ENCODE measurements around the gene CFAP97D2. TPM values are rescaled to one million over a fixed set of nuclear protein-coding genes. Genes with fewer than 3 reads are reported as not detected.

Gene CFAP97D2
- polyA plus RNA-seq, 1 donor from 2014 or later, result not detected

DNA sequence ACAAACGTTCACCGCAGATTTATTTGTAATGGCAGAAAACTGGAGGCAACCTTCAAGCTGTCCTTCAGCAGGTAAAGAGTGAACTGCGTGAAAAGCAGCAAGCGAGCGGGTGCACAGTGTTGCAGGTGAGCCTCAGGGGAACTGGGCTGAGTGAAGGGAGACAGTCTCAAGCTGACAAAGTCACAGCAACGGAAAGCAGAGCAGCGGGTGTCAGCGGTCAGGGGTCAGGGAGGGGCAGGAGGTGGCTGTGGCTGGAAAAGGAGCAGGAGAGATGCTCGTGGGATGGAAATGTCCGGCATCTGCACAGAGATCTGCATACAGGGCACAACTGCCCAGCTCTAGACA is 38.2 kb upstream of the CFAP97D2 start:
- Histone ChIP-seq H3F3A (ENCODE audit: insufficient read depth, low read length, poor library complexity, severe bottlenecking) (no peaks in the 10 kb centered on the region), H3K27ac (ENCODE audit: low read length) (no peak overlapping the region), H3K9me3 (ENCODE audit: low read length) (no peaks in the 10 kb centered on the region), H3K9ac (ENCODE audit: low read length) (no peak overlapping the region), H3K4me3 (ENCODE audit: low read length) (peak overlapping the region; percentile 10), H3K27me3 (ENCODE audit: insufficient read depth, low read depth, low read length) (no peaks in the 10 kb centered on the region), H4K20me1 (ENCODE audit: insufficient read depth) (no peaks in the 10 kb centered on the region), H3K79me2 (replicated peaks; ENCODE audit: insufficient read depth, low read length) (no peaks in the 10 kb centered on the region), H3K9me2 (ENCODE audit: insufficient read depth, low read length) (no peaks in the 10 kb centered on the region), H3K4me2 (ENCODE audit: low read length) (no peak overlapping the region), H3K36me3 (ENCODE audit: insufficient read depth, low read length) (no peaks in the 10 kb centered on the region), H2AFZ (ENCODE audit: low read depth, low read length) (no peak overlapping the region)
- TF ChIP-seq POLR2AphosphoS5 (IDR thresholded peaks at IDR 0.05), result peak; percentile 23
- no peak for TF ChIP-seq SMC3 (conservative IDR thresholded peaks at IDR 0.05; ENCODE audit: poor library complexity)
- TF ChIP-seq, protein P1, sequence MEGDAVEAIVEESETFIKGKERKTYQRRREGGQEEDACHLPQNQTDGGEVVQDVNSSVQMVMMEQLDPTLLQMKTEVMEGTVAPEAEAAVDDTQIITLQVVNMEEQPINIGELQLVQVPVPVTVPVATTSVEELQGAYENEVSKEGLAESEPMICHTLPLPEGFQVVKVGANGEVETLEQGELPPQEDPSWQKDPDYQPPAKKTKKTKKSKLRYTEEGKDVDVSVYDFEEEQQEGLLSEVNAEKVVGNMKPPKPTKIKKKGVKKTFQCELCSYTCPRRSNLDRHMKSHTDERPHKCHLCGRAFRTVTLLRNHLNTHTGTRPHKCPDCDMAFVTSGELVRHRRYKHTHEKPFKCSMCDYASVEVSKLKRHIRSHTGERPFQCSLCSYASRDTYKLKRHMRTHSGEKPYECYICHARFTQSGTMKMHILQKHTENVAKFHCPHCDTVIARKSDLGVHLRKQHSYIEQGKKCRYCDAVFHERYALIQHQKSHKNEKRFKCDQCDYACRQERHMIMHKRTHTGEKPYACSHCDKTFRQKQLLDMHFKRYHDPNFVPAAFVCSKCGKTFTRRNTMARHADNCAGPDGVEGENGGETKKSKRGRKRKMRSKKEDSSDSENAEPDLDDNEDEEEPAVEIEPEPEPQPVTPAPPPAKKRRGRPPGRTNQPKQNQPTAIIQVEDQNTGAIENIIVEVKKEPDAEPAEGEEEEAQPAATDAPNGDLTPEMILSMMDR (IDR thresholded peaks at IDR 0.05; ENCODE audit: poor library complexity, severe bottlenecking), result no peak

DNA sequence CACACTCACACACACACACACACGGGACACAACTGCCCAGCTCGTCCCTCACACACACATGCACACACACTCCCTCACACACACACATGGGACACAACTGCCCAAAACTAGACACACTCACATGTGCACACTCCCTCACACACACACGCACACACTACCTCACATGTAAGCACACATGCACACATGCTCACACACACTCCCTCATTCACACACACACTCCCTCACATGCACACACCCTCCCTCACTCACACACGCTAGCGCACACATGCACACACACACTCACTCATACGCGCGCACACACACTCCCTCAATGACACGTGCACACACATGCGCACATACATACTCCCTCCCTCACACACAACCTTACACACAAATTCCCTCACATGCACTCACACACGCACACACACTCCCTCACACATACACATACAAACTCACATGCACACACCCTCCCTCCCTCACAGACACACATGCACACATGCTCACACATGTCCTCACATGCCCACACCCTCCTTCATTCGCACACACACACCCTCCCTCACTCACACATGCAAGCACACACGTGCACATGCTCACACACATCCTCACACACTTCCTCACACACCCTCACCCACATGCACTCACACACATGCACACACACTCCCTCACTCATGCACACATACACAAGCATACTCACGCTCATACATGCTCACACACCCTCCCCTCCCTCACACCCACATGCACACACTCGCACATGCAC is 37.6 kb upstream of the CFAP97D2 start:
- Histone ChIP-seq H3K9me2 (ENCODE audit: insufficient read depth, low read length) (no peaks in the 10 kb centered on the region), H3K27ac (ENCODE audit: low read length) (no peak overlapping the region), H3K79me2 (replicated peaks; ENCODE audit: insufficient read depth, low read length) (no peaks in the 10 kb centered on the region), H3K9ac (ENCODE audit: low read length) (no peak overlapping the region), H3K4me2 (ENCODE audit: low read length) (no peak overlapping the region), H3K27me3 (ENCODE audit: insufficient read depth, low read depth, low read length) (no peaks in the 10 kb centered on the region), H4K20me1 (ENCODE audit: insufficient read depth) (no peaks in the 10 kb centered on the region), H3F3A (ENCODE audit: insufficient read depth, low read length, poor library complexity, severe bottlenecking) (no peaks in the 10 kb centered on the region), H3K36me3 (ENCODE audit: insufficient read depth, low read length) (no peaks in the 10 kb centered on the region), H3K9me3 (ENCODE audit: low read length) (no peaks in the 10 kb centered on the region), H3K4me3 (ENCODE audit: low read length) (no peak overlapping the region), H2AFZ (ENCODE audit: low read depth, low read length) (no peak overlapping the region)
- TF ChIP-seq, protein P2, sequence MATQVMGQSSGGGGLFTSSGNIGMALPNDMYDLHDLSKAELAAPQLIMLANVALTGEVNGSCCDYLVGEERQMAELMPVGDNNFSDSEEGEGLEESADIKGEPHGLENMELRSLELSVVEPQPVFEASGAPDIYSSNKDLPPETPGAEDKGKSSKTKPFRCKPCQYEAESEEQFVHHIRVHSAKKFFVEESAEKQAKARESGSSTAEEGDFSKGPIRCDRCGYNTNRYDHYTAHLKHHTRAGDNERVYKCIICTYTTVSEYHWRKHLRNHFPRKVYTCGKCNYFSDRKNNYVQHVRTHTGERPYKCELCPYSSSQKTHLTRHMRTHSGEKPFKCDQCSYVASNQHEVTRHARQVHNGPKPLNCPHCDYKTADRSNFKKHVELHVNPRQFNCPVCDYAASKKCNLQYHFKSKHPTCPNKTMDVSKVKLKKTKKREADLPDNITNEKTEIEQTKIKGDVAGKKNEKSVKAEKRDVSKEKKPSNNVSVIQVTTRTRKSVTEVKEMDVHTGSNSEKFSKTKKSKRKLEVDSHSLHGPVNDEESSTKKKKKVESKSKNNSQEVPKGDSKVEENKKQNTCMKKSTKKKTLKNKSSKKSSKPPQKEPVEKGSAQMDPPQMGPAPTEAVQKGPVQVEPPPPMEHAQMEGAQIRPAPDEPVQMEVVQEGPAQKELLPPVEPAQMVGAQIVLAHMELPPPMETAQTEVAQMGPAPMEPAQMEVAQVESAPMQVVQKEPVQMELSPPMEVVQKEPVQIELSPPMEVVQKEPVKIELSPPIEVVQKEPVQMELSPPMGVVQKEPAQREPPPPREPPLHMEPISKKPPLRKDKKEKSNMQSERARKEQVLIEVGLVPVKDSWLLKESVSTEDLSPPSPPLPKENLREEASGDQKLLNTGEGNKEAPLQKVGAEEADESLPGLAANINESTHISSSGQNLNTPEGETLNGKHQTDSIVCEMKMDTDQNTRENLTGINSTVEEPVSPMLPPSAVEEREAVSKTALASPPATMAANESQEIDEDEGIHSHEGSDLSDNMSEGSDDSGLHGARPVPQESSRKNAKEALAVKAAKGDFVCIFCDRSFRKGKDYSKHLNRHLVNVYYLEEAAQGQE (IDR thresholded peaks at IDR 0.05; ENCODE audit: borderline replicate concordance), result no peak
- TF ChIP-seq EZH2 (IDR thresholded peaks at IDR 0.05; ENCODE audit: borderline replicate concordance, insufficient read depth, low read length, poor library complexity, severe bottlenecking) (no peak), POLR2AphosphoS5 (IDR thresholded peaks at IDR 0.05) (no peak), SMC3 (conservative IDR thresholded peaks at IDR 0.05; ENCODE audit: poor library complexity) (no peak), TAF1 (IDR thresholded peaks at IDR 0.05; ENCODE audit: low read depth) (no peak), MXI1 (conservative IDR thresholded peaks at IDR 0.05; ENCODE audit: poor library complexity, severe bottlenecking) (no peak), EP300 (conservative IDR thresholded peaks at IDR 0.05; ENCODE audit: poor library complexity, severe bottlenecking) (no peak), RAD21 (conservative IDR thresholded peaks at IDR 0.05) (no peak)
- TF ChIP-seq, protein P1 (IDR thresholded peaks at IDR 0.05; ENCODE audit: poor library complexity, severe bottlenecking), result no peak

Measured in neural cell (in vitro differentiated cells).